ENCODE results near the gene DCDC2.

DNA sequence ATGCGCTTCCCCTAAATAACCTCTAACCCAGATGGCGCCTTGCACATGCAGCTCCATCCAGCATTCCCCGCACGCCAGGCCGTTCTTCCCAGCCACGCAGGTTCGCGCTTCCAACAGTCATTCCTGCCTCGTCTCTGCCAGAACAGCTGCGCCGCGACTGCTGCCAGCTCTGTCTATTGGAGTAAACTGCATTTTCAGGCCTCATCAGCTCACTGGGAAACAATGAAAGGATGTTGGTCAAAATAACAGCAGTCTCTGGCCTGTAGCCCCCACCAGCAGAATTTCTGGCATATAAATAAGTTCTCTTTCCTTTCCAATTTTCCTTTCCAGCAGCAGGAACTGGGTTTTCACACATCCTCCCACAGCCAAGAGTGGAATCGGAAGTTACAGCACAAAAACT, 217.3 kb downstream of the DCDC2 start:
- TF ChIP-seq, protein P1, sequence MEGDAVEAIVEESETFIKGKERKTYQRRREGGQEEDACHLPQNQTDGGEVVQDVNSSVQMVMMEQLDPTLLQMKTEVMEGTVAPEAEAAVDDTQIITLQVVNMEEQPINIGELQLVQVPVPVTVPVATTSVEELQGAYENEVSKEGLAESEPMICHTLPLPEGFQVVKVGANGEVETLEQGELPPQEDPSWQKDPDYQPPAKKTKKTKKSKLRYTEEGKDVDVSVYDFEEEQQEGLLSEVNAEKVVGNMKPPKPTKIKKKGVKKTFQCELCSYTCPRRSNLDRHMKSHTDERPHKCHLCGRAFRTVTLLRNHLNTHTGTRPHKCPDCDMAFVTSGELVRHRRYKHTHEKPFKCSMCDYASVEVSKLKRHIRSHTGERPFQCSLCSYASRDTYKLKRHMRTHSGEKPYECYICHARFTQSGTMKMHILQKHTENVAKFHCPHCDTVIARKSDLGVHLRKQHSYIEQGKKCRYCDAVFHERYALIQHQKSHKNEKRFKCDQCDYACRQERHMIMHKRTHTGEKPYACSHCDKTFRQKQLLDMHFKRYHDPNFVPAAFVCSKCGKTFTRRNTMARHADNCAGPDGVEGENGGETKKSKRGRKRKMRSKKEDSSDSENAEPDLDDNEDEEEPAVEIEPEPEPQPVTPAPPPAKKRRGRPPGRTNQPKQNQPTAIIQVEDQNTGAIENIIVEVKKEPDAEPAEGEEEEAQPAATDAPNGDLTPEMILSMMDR (IDR thresholded peaks at IDR 0.05): no peak
- no peak for TF ChIP-seq POLR2A (IDR thresholded peaks at IDR 0.05)

All from breast epithelium (tissue), 3 donors.